ENCODE measurements around the gene TESK1.

DNA sequence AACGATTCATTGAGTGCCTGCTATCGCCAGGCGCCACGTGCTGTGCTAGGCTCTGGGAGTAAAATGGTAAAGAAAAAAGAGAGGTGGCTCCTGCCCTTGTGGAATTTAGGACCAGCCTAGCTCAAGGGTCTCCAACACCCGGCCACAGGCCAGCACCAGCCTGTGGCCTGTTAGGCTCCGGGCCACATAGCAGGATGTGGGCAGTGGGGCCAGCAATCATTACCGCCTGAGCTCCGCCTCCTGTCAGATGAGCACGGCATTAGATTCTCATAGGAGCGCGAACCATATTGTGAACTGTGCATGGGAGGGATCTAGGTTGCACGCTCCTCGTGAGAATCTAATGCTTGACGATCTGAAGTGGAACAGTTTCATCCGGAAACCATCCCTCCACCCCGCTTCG is 51.3 kb downstream of the TESK1 start:
- TF ChIP-seq, protein P1, sequence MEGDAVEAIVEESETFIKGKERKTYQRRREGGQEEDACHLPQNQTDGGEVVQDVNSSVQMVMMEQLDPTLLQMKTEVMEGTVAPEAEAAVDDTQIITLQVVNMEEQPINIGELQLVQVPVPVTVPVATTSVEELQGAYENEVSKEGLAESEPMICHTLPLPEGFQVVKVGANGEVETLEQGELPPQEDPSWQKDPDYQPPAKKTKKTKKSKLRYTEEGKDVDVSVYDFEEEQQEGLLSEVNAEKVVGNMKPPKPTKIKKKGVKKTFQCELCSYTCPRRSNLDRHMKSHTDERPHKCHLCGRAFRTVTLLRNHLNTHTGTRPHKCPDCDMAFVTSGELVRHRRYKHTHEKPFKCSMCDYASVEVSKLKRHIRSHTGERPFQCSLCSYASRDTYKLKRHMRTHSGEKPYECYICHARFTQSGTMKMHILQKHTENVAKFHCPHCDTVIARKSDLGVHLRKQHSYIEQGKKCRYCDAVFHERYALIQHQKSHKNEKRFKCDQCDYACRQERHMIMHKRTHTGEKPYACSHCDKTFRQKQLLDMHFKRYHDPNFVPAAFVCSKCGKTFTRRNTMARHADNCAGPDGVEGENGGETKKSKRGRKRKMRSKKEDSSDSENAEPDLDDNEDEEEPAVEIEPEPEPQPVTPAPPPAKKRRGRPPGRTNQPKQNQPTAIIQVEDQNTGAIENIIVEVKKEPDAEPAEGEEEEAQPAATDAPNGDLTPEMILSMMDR (IDR thresholded peaks at IDR 0.05) = no peak
- no peak for TF ChIP-seq POLR2A (IDR thresholded peaks at IDR 0.05)
- TF ChIP-seq POLR2AphosphoS5 (IDR thresholded peaks at IDR 0.05) = no peak

Measured in upper lobe of left lung (tissue), 4 donors.